ENCODE results near the gene ZFHX2. TPM values are rescaled to one million over a fixed set of nuclear protein-coding genes. Genes with fewer than 3 reads are reported as not detected.

The ZFHX2 gene
- total RNA-seq, 1 experiment from 2014 or later = 3.7 TPM

DNA sequence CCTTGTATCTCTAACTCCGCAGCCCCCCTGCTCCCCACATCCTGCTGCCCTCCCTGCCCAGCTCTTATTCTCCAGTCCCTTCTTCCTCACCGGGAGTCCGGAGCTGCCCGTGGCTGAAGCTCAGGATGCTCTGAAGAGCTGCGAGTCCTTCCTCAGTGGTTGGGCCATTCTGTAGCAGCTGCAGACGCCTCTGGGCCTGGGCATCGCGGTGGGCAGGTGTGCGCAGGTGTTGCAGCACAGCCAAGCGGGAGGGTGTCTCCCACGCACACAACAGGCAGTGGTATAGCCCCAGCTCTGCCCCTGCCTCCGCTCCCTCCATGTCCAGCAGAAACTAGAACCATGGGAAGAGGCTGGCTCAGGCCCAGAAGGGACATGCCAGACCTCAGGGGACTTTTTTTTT is 20.2 kb downstream of the ZFHX2 start:
- Mint-ChIP-seq H3K9me3 (ENCODE audit: low read depth, unreplicated experiment) (no peaks in the 10 kb centered on the region), H3K27me3 (ENCODE audit: unreplicated experiment) (no peaks in the 10 kb centered on the region), H3K4me1 (ENCODE audit: low read depth, unreplicated experiment) (no peaks in the 10 kb centered on the region), H3K36me3 (ENCODE audit: insufficient read depth, unreplicated experiment) (no peaks in the 10 kb centered on the region), H3K4me3 (ENCODE audit: low read depth, unreplicated experiment) (no peak overlapping the region), H3K27ac (ENCODE audit: unreplicated experiment) (no peak overlapping the region)
- no TSS peak for BruUV-seq (replicated peaks)
- TF ChIP-seq, protein P1, sequence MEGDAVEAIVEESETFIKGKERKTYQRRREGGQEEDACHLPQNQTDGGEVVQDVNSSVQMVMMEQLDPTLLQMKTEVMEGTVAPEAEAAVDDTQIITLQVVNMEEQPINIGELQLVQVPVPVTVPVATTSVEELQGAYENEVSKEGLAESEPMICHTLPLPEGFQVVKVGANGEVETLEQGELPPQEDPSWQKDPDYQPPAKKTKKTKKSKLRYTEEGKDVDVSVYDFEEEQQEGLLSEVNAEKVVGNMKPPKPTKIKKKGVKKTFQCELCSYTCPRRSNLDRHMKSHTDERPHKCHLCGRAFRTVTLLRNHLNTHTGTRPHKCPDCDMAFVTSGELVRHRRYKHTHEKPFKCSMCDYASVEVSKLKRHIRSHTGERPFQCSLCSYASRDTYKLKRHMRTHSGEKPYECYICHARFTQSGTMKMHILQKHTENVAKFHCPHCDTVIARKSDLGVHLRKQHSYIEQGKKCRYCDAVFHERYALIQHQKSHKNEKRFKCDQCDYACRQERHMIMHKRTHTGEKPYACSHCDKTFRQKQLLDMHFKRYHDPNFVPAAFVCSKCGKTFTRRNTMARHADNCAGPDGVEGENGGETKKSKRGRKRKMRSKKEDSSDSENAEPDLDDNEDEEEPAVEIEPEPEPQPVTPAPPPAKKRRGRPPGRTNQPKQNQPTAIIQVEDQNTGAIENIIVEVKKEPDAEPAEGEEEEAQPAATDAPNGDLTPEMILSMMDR (IDR thresholded peaks at IDR 0.05; ENCODE audit: unreplicated experiment) = no peak
- CTCF ChIA-PET = no interaction called here
- no peak for DNase-seq
- intact Hi-C loops (cut with micrococcal nuclease; ENCODE audit: unreplicated experiment) = no loop called here

DNA sequence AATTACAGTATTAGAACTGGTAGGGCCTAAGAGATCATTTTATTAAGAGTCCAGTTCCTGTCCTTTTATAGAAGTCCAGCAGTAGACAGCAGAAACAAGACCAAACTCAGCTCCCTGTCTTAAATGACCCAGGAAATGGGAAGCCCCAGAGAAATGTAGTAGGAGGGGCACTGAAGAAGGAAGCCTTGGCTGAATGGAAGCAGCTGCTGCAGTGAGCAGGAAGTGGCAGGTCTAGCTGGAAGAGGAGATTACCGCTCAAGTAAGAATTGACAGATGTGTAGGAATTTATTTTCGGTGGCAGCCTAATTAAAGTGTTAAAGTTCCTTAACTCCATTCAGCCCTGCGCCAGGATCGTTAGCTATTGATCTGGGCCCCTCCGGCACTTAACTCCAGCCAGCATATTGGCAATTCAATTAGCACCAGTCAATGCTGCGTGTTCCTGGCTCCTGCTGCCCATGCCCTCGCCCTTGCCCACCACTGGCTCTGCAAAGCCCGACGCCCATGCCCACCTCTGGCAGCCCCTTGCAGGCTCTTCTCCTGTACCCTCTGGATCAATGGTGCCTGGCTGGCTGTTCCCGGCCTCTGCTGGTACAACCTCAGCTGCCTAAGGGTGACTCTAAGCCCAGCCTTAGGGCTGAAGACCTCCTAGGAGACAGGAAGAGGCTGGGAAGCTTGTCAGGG is 21.1 kb downstream of the ZFHX2 start:
- Mint-ChIP-seq H3K27me3 (ENCODE audit: unreplicated experiment) (no peaks in the 10 kb centered on the region), H3K36me3 (ENCODE audit: insufficient read depth, unreplicated experiment) (no peaks in the 10 kb centered on the region), H3K27ac (ENCODE audit: unreplicated experiment) (no peak overlapping the region), H3K4me1 (ENCODE audit: low read depth, unreplicated experiment) (no peaks in the 10 kb centered on the region), H3K9me3 (ENCODE audit: low read depth, unreplicated experiment) (no peaks in the 10 kb centered on the region), H3K4me3 (ENCODE audit: low read depth, unreplicated experiment) (no peak overlapping the region)
- intact Hi-C loops (cut with micrococcal nuclease; ENCODE audit: unreplicated experiment) = no loop called here
- TF ChIP-seq, protein P1 (IDR thresholded peaks at IDR 0.05; ENCODE audit: unreplicated experiment) = no peak
- CTCF ChIA-PET = no interaction called here
- BruUV-seq (replicated peaks) = no TSS peak
- no peak for DNase-seq

DNA sequence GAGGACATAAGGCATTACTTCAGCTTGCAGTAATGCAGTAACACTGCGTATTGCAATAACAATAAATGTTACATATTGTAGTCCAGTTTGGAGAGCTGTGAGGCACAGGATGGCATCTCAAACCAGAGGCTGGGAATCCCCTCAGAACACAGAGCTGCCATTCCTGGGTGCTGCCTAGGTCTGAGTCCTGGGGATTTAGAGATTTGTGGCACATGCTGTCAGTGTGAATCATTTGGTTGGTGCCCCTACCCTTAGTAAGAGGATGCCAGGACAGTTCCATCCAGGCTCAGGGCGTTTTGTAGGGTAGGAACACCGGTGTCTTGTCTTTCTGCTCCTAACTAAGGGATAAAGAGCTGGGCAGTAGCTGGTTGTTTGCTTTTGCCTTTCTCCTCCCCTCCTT is 22.5 kb downstream of the ZFHX2 start:
- no peak overlapping the region for H3K4me3 Mint-ChIP-seq (ENCODE audit: low read depth, unreplicated experiment)
- H3K27ac Mint-ChIP-seq (ENCODE audit: unreplicated experiment) = no peak overlapping the region
- DNase-seq = no peak
- no TSS peak for BruUV-seq (replicated peaks)
- no peaks in the 10 kb centered on the region for H3K4me1 Mint-ChIP-seq (ENCODE audit: low read depth, unreplicated experiment)
- no peaks in the 10 kb centered on the region for H3K27me3 Mint-ChIP-seq (ENCODE audit: unreplicated experiment)
- no peaks in the 10 kb centered on the region for H3K9me3 Mint-ChIP-seq (ENCODE audit: low read depth, unreplicated experiment)
- CTCF ChIA-PET = no interaction called here
- TF ChIP-seq, protein P1 (IDR thresholded peaks at IDR 0.05; ENCODE audit: unreplicated experiment) = no peak
- intact Hi-C loops (cut with micrococcal nuclease; ENCODE audit: unreplicated experiment) = no loop called here
- no peaks in the 10 kb centered on the region for H3K36me3 Mint-ChIP-seq (ENCODE audit: insufficient read depth, unreplicated experiment)

DNA sequence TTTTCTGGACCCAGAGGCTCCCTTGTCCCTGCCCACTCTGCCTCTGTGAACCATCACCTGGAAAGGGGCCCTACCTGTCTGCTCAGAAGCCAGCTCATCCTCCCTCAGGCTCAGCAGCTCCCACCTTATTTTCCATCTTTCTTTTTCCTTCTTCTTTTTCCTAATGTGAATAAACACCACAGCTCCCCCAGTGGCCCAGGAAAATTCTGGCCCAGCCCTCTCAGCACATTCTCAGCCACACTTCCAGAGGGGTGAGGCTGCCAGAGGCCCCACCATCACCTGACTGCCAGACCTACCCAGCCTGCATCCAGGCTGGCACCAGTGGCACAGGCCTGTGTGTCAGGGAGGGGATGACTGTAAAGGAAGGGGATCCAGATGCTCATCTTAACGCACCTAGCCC is 23.0 kb downstream of the ZFHX2 start:
- no peaks in the 10 kb centered on the region for H3K4me1 Mint-ChIP-seq (ENCODE audit: low read depth, unreplicated experiment)
- CTCF ChIA-PET = no interaction called here
- no peaks in the 10 kb centered on the region for H3K36me3 Mint-ChIP-seq (ENCODE audit: insufficient read depth, unreplicated experiment)
- H3K4me3 Mint-ChIP-seq (ENCODE audit: low read depth, unreplicated experiment) = no peak overlapping the region
- no peaks in the 10 kb centered on the region for H3K9me3 Mint-ChIP-seq (ENCODE audit: low read depth, unreplicated experiment)
- no TSS peak for BruUV-seq (replicated peaks)
- H3K27ac Mint-ChIP-seq (ENCODE audit: unreplicated experiment) = no peak overlapping the region
- DNase-seq = peak; percentile 9
- H3K27me3 Mint-ChIP-seq (ENCODE audit: unreplicated experiment) = no peaks in the 10 kb centered on the region
- intact Hi-C loops (cut with micrococcal nuclease; ENCODE audit: unreplicated experiment) = no loop called here
- TF ChIP-seq, protein P1 (IDR thresholded peaks at IDR 0.05; ENCODE audit: unreplicated experiment) = no peak
